GM11168 (cell line): ENCODE results near the gene PAPPA2.

Source experiments
- in situ Hi-C: fragments of 300-500 bp; cut with MboI; formaldehyde crosslinking; loops from one replicate; pipeline ENCODE4 v1.12.0; 2022; ENCODE audit warnings: low sequenced_read_pairs; ENCODE audit not compliant: unreplicated experiment

PAPPA2 gene

GRCh38 chr1:176838276-176838995, 375.5 kb downstream of the PAPPA2 start:
- in situ Hi-C loops, result no loop called here

- in situ Hi-C loops, result no loop called here
Measured at GRCh38 chr1:176839216-176839615, 376.2 kb downstream of the PAPPA2 start.

GRCh38 chr1:176841238-176841637, 378.3 kb downstream of the PAPPA2 start:
- in situ Hi-C loops, result no loop called here

DNA sequence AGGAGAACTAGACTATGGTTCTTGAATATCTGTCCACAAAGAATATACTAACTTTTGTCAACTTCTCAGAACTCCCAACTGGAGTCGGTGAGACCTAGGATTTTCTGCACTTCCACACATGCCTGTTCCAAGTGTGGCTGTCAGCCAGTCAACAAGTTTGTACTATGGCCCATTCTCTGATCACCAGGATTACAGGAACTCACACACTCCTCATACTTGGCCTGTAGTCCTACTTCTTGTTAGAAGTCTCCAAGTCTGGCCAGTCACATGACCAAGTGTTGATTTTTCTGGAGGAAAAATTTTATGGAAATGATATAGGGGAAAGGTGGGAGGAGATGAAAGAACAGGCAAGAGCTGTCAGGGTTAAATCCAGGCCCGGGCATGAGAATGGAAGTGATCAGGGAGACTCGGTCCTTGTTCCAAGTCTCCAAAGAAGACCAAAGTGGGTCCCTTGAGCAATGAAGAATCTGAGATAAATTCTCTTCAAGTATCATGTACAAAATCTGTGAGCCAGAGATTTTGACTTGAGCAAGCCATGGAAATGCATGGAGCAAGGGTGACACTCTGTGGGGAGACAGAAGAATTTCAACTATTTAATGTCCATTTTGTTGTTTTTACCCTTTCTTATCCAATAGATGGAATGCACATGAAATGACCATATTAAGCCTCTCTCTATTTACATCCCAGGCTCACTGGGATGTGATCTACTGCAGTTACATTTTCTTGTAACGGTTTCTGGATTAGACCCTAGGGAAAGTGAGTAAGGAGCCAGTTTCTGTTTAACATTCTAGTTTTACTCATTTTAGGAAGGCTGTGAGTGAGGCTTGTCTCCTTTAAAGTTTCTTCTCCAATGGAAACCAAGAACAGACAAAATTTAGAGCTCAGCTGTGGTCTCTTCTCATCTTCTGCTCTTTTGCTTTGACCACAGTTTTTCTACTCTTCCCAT, 380.6 kb downstream of the PAPPA2 start:
- in situ Hi-C loops, result no loop called here

DNA sequence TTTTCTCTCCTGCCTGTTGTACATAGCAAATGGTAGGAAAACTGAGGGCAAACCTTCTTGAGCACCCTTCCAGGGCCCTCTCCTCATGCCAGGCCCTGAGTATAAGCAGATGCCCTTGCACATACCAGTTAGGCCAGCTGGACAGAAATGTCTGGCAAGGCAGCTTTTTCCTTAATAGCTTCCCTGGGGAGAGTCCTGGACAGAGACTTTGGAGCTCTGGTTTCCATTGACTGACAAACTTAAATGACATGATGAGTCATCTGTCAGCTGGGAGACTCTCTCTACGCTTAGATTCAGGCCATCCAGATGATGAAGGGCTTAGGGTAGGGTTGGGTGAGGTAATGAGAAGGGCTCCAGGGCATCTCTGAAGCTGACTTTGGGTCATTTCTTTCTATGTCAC, 384.1 kb downstream of the PAPPA2 start:
- in situ Hi-C loops, result no loop called here

DNA sequence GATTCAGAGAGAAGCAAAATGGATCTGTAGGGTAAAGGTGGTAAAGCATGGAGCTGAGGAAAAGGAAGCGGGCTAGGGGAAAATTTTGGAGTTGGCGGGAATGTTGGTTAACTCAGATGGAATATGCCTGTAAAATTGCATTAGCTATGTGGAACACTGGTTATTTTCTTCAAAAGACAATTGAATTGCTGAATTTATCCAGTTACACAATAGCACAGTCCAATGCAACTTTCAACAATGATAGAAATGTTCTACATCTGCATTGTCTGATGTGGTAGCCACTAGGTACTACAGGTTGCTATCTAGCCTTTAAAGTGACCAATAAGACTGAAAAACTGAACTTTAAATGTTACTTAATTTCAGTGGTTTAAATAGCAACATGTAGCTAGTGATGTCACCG, 386.3 kb downstream of the PAPPA2 start:
- in situ Hi-C loops, result no loop called here

DNA sequence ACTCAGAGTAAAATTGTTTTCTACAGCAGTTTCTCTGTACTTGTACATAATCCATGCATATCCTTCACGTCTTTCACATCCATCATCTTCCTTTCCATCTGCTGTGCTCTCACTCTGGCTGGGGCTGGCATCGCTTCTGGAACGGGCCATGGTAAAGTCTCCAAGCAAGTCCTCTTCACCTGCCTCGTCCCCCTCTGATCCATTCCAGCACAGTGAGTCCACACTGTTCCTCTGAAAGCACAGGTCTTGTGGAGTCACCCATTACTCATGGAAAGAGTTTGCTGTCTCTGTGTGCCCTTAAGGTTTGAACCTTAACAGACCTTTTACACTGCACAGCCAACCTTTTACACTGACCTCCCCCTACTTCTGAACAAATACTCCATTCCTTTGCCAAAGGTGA, 387.9 kb downstream of the PAPPA2 start:
- in situ Hi-C loops, result no loop called here

DNA sequence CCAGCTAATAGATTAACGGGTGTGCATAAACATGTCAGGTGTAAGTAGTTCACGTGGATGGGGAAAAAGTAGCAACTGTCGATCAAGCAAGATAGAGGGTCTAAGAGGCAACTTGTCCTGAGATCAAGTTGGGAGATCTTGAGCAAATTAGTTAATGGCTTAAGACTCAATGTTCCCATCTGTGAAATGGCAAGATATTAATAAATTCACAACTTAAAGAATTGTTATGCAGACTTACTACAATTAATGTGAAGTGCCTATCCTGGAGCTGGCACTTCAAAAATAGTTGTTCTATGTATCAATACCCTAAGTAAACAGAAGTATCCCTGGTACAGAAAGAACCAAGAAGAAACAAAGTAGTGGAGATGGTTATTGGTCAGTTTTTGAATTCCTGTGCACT, 389.1 kb downstream of the PAPPA2 start:
- in situ Hi-C loops, result no loop called here

DNA sequence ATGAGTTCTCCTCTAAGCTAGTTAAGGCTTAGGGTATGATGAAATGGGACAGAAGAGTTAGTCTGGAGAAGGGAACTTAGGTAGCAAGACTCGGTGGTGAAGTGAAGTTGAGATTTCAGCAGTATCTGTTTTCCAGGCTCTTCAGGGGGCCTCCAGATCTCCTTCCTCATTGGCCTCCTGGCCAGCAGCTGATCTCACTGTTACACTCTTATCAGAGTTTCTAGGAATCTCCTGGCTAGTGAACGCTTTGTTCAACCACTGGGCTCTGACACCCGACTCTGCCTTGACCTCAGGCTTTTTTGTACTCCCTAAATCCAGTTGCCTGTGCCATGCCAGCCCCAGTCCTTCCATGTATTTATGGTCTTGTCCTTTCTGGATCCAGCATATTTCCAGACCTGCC, 390.5 kb downstream of the PAPPA2 start:
- in situ Hi-C loops, result no loop called here

DNA sequence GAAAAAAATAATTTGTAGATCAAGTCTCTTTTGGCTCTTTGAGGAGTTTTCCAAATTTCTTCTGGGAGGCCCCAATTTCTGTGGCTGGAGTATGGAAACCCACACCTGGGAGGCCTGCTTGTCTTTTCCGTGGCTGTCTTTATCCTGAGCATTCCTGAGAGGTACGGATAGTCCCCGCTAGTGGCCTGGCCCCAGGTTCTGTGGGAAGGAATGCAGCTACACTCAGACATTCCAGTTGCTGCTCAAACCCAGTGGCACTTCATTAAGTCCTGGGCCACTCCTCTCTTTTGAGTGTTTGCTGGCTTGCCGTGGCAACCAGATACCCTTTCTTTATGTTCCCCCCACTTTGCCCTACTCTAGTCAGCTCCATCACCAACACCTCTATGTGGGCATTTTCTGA, 391.1 kb downstream of the PAPPA2 start:
- in situ Hi-C loops, result no loop called here

- in situ Hi-C loops, result no loop called here
Measured at GRCh38 chr1:176854758-176855745, 392.1 kb downstream of the PAPPA2 start.

DNA sequence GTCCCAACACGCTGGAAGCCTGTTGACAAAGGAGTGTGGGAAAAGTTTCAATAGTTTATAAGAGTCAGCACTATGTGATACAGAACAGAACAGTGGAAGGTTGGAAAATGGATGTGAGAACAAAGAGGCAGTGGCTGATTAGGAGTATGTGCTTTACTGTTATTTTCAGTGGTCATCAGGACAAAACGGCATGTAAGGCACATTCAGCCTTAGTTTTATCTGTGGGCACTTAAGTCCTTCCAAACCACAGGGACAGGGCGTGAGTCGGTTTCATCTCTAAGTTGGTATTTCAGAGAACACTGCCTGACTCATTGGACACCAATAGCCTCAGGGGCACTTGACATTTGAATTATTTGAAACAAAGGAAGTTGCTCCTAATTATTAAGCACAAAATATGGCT, 394.7 kb downstream of the PAPPA2 start:
- in situ Hi-C loops, result no loop called here

DNA sequence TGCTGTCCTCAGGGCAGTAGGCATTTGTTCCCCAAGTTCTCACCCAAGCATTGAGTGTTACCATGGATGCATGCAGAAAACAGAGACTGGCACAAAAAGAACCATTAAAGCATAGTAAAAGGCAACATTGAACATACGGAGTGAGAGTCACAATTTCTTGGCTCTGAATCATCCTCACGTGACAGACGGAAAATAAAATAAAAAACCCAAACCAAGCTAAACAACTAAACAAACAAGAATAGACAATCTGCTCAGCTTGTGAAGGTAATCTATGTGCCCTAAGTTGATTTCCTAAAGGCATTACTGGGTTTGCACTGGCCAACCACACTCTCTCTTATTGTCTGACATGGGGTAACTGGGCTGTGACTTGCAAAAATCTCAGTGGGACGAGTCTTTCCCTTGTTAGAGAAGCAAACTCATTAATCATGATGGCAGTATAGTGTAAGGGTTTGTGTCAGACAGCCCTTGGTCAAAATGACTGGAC, 395.5 kb downstream of the PAPPA2 start:
- in situ Hi-C loops, result no loop called here

- in situ Hi-C loops, result no loop called here
Measured at GRCh38 chr1:176863613-176864012, 400.6 kb downstream of the PAPPA2 start.

DNA sequence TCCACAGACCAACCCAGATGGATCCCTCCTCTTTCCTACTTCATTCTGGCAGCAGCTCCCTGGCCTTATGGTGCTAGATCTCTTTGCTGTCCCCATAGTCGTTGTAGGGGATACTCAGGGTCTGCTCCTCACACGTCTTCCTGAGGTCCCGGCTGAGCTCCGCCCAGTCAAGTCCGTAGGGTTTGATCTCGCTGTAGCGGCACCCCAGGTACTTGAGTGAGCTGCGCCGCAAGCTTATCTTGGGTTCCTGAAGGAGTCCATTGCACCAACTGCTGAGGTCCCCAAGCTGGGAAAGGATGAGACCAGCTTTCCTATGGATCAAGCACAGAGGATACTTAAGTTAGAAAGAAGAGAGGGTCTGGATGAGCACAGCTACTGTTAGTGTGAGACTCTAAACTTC, 401.2 kb downstream of the PAPPA2 start:
- in situ Hi-C loops, result no loop called here

- in situ Hi-C loops, result no loop called here
Measured at GRCh38 chr1:176866011-176866714, 403.2 kb downstream of the PAPPA2 start.

- in situ Hi-C loops, result no loop called here
Measured at GRCh38 chr1:176869577-176869976, 406.6 kb downstream of the PAPPA2 start.

- in situ Hi-C loops, result loop anchor here (25.0 kb wide), 1 partner anchor 310 kb away; no protein-coding TSS in a partner anchor
Measured at GRCh38 chr1:176876966-176877515, 414.1 kb downstream of the PAPPA2 start.

- in situ Hi-C loops, result loop anchor here (25.0 kb wide), 1 partner anchor 310 kb away; no protein-coding TSS in a partner anchor
Measured at GRCh38 chr1:176877557-176877956, 414.6 kb downstream of the PAPPA2 start.
